H1 (cell line): ENCODE data around the gene CUX1. TPM values are rescaled to one million over a fixed set of nuclear protein-coding genes. Genes with fewer than 3 reads are reported as not detected.

Experiments
- CTCF ChIA-PET: fragments of 300-600 bp; sonication (Branson Sonifier 250); formaldehyde crosslinking; loops from one replicate; lab custom pipeline; 2021; ENCODE audit not compliant: partially characterized antibody; lab: Charles Lee
- POLR2A ChIA-PET: fragments of 300-600 bp; sonication (Branson Sonifier 250); formaldehyde crosslinking; loops from one replicate; lab custom pipeline; 2021; ENCODE audit warnings: inconsistent platforms; ENCODE audit not compliant: partially characterized antibody; lab: Charles Lee
- DNase-seq, 2 experiments: peaks; one replicate each; pipeline versions ENCODE4 v3.0.0 to v3.0.0-alpha.2; 2010 to 2022; ENCODE audit warnings: low spot score in 2 of 2, low read depth in 1 of 2, mixed read lengths in 1 of 2
- FAIRE-seq: peaks from 2 replicates; lab custom pipeline; 2011; peaks lifted over from hg19 to GRCh38; lab: Jason Lieb, UNC
- H2AFZ ChIP-seq: 2 replicates; pipeline ENCODE4 v1.8.1; 2012; ENCODE audit warnings: low read length, inconsistent platforms
- H2AK5ac ChIP-seq: 2 replicates; pipeline ENCODE4 v1.6.1; 2013; ENCODE audit warnings: low read depth, low read length
- H2BK120ac ChIP-seq: replicated peaks from 2 replicates; pipeline ENCODE3; 2013; ENCODE audit warnings: low read depth, low read length, inconsistent platforms
- H2BK12ac ChIP-seq: 2 replicates; pipeline ENCODE4 v1.6.1; 2013; ENCODE audit warnings: low read depth, low read length
- H2BK15ac ChIP-seq: 2 replicates; pipeline ENCODE4 v1.6.1; 2013; ENCODE audit warnings: low read length
- H2BK20ac ChIP-seq: 2 replicates; pipeline ENCODE4 v1.6.1; 2013; ENCODE audit warnings: low read length
- H2BK5ac ChIP-seq: 2 replicates; pipeline ENCODE4 v1.6.1; 2013; ENCODE audit warnings: low read depth, low read length
- H3K14ac ChIP-seq: 2 replicates; pipeline ENCODE4 v1.6.1; 2013; ENCODE audit warnings: inconsistent platforms; ENCODE audit not compliant: insufficient read length
- H3K18ac ChIP-seq: 2 replicates; pipeline ENCODE4 v1.6.1; 2013; ENCODE audit warnings: low read length; ENCODE audit errors: extremely low read depth
- H3K23ac ChIP-seq: 2 replicates; pipeline ENCODE4 v1.6.1; 2013; ENCODE audit warnings: inconsistent platforms; ENCODE audit not compliant: insufficient read length
- H3K23me2 ChIP-seq: 2 replicates; pipeline ENCODE4 v1.6.1; 2013; ENCODE audit warnings: low read depth, low read length
- H3K27ac ChIP-seq: 2 replicates; pipeline ENCODE4 v1.6.1; 2011; ENCODE audit warnings: low read depth, low read length, inconsistent platforms
- H3K27me3 ChIP-seq, 4 experiments: replicated peaks in 1 of 4; 1 replicate in 1 of 4; 2 replicates in 3 of 4; pipeline versions ENCODE4 v1.6.1 to v1.8.1; 2011 to 2013; ENCODE audit warnings: low read length in 3 of 4, mild to moderate bottlenecking in 3 of 4, inconsistent platforms in 2 of 4, mixed read lengths in 2 of 4, moderate library complexity in 1 of 4; ENCODE audit not compliant: control insufficient read depth in 3 of 4, insufficient read depth in 3 of 4; ENCODE audit errors: extremely low read depth in 1 of 4
- H3K36me3 ChIP-seq, 4 experiments: 2 replicates each; pipeline versions ENCODE4 v1.6.1 to v1.8.1; 2011 to 2013; ENCODE audit warnings: mild to moderate bottlenecking in 4 of 4, low read length in 3 of 4, moderate library complexity in 2 of 4, control low read depth in 1 of 4, inconsistent platforms in 1 of 4; ENCODE audit not compliant: insufficient read depth in 4 of 4, control insufficient read depth in 2 of 4
- H3K4ac ChIP-seq: replicated peaks from 2 replicates; pipeline ENCODE3; 2013; ENCODE audit warnings: low read length, low read depth, mixed read lengths, inconsistent platforms; ENCODE audit not compliant: insufficient read length
- H3K4me1 ChIP-seq, 4 experiments: replicated peaks in 1 of 4; 1 replicate in 1 of 4; 2 replicates in 3 of 4; pipeline versions ENCODE4 v1.6.1 to v1.8.1; 2011 to 2013; ENCODE audit warnings: low read length in 3 of 4, inconsistent platforms in 2 of 4, mixed read lengths in 1 of 4; ENCODE audit not compliant: insufficient read depth in 4 of 4, control insufficient read depth in 3 of 4
- H3K4me2 ChIP-seq, 2 experiments: 2 replicates each; pipeline versions ENCODE4 v1.6.1 to v1.8.1; 2011 to 2013; ENCODE audit warnings: low read depth in 2 of 2, low read length in 2 of 2, control low read depth in 1 of 2, inconsistent platforms in 1 of 2, mild to moderate bottlenecking in 1 of 2; ENCODE audit not compliant: insufficient read depth in 1 of 2
- H3K4me3 ChIP-seq, 4 experiments: fragments of 200-600, 300-600 bp in 1 of 4; sonication (generic), shearing (Covaris generic), sonication (Bioruptor Twin) in 1 of 4; 2 replicates each; pipeline versions ENCODE4 v1.5.1 to v1.8.1; 2011 to 2016; ENCODE audit warnings: low read length in 4 of 4, low read depth in 3 of 4, control low read depth in 2 of 4, inconsistent platforms in 2 of 4, mild to moderate bottlenecking in 2 of 4, mixed read lengths in 1 of 4, moderate library complexity in 1 of 4; ENCODE audit not compliant: insufficient read depth in 2 of 4; ENCODE audit errors: extremely low read depth in 1 of 4
- H3K56ac ChIP-seq: replicated peaks from 2 replicates; pipeline ENCODE3; 2013; ENCODE audit warnings: low read depth, mild to moderate bottlenecking, mixed read lengths, low read length, inconsistent platforms; ENCODE audit not compliant: insufficient read length
- H3K79me1 ChIP-seq: 2 replicates; pipeline ENCODE4 v1.6.1; 2013; ENCODE audit warnings: low read depth, low read length, control low read depth
- H3K79me2 ChIP-seq, 2 experiments: 2 replicates each; pipeline versions ENCODE4 v1.6.1 to v1.8.1; 2012 to 2013; ENCODE audit warnings: low read length in 2 of 2, mild to moderate bottlenecking in 2 of 2, inconsistent platforms in 1 of 2; ENCODE audit not compliant: insufficient read depth in 2 of 2, control insufficient read depth in 1 of 2
- H3K9ac ChIP-seq, 4 experiments: replicated peaks in 1 of 4; 1 replicate in 1 of 4; 2 replicates in 3 of 4; pipeline versions ENCODE4 v1.6.1 to v1.8.1; 2011 to 2013; ENCODE audit warnings: low read depth in 3 of 4, low read length in 3 of 4, control low read depth in 2 of 4, mild to moderate bottlenecking in 2 of 4, moderate library complexity in 2 of 4, inconsistent platforms in 1 of 4; ENCODE audit errors: extremely low read depth in 1 of 4
- H3K9me3 ChIP-seq, 2 experiments: 2 replicates each; pipeline versions ENCODE4 v1.6.1 to v1.8.1; 2012 to 2013; ENCODE audit warnings: mild to moderate bottlenecking in 2 of 2, moderate library complexity in 2 of 2, control low read depth in 1 of 2, inconsistent platforms in 1 of 2, low read depth in 1 of 2, low read length in 1 of 2, mixed read lengths in 1 of 2; ENCODE audit not compliant: insufficient read depth in 2 of 2
- H4K20me1 ChIP-seq, 2 experiments: replicated peaks in 1 of 2; 2 replicates each; pipeline versions ENCODE3 to v1.8.1; 2011 to 2013; ENCODE audit warnings: inconsistent platforms in 2 of 2, low read length in 2 of 2, mild to moderate bottlenecking in 1 of 2; ENCODE audit not compliant: insufficient read depth in 2 of 2, control insufficient read depth in 1 of 2
- H4K5ac ChIP-seq: 2 replicates; pipeline ENCODE4 v1.6.1; 2013; ENCODE audit warnings: low read length, low read depth, mixed read lengths, inconsistent platforms; ENCODE audit not compliant: insufficient read length
- H4K8ac ChIP-seq: 2 replicates; pipeline ENCODE4 v1.8.0; 2013; ENCODE audit warnings: mild to moderate bottlenecking, moderate library complexity, low read length, inconsistent platforms; ENCODE audit not compliant: insufficient read depth; ENCODE audit errors: extremely low read depth
- H4K91ac ChIP-seq: replicated peaks from 2 replicates; pipeline ENCODE3; 2013; ENCODE audit warnings: low read length, mixed read lengths, inconsistent platforms; ENCODE audit not compliant: insufficient read length
- ASH2L ChIP-seq: fragments of 200-600, 300-600 bp; sonication (generic); IDR thresholded peaks from one replicate; pipeline ENCODE4 v1.7.1; 2017; ENCODE audit warnings: low read length
- ATF2 ChIP-seq: IDR thresholded peaks from 2 replicates; pipeline ENCODE4 v1.6.1; 2012; ENCODE audit warnings: low read length, inconsistent platforms
- HDAC6 ChIP-seq: IDR thresholded peaks from one replicate; pipeline ENCODE4 v1.7.1; 2012; ENCODE audit warnings: low read depth, mild to moderate bottlenecking, inconsistent platforms, low read length, moderate library complexity
- KDM1A ChIP-seq: fragments of 200-600, 300-600 bp; sonication (generic); IDR thresholded peaks from 2 replicates; pipeline ENCODE4 v1.7.1; 2016; ENCODE audit warnings: mild to moderate bottlenecking, low read length, borderline replicate concordance
- KDM4A ChIP-seq: IDR thresholded peaks from one replicate; pipeline ENCODE4 v1.7.1; 2012; ENCODE audit warnings: low read depth, mild to moderate bottlenecking, moderate library complexity, low read length, inconsistent platforms; ENCODE audit not compliant: severe bottlenecking
- KDM5A ChIP-seq: fragments of 200-600 bp; IDR thresholded peaks from 2 replicates; pipeline ENCODE4 v1.7.1; 2012; ENCODE audit warnings: mild to moderate bottlenecking, low read length, inconsistent platforms, mixed read lengths
- NANOG ChIP-seq: IDR thresholded peaks from 2 replicates; pipeline ENCODE4 v1.6.1; 2011; ENCODE audit warnings: low read length, low read depth, mild to moderate bottlenecking, inconsistent platforms; ENCODE audit not compliant: insufficient read depth, poor library complexity, severe bottlenecking
- NRF1 ChIP-seq: IDR thresholded peaks from 2 replicates; pipeline ENCODE4 v1.6.1; 2011; ENCODE audit warnings: mild to moderate bottlenecking, low read depth, low read length, improper control_type of control experiment
- POLR2A ChIP-seq, 2 experiments: IDR thresholded peaks; 1 replicate in 1 of 2; 2 replicates in 1 of 2; pipeline ENCODE4 v1.6.1; 2011; ENCODE audit warnings: low read depth in 2 of 2, low read length in 2 of 2, mild to moderate bottlenecking in 2 of 2; ENCODE audit errors: control extremely low read depth in 1 of 2
- POLR2AphosphoS5 ChIP-seq: IDR thresholded peaks from 2 replicates; pipeline ENCODE4 v1.6.1; 2011; ENCODE audit warnings: low read depth, low read length
- SIN3A ChIP-seq, 2 experiments: IDR thresholded peaks in 1 of 2; conservative IDR thresholded peaks in 1 of 2; 2 replicates each; pipeline ENCODE4 v1.6.1; 2011 to 2012; ENCODE audit warnings: low read length in 2 of 2, improper control_type of control experiment in 1 of 2, low read depth in 1 of 2, mild to moderate bottlenecking in 1 of 2
- SP2 ChIP-seq: IDR thresholded peaks from 2 replicates; pipeline ENCODE4 v1.6.1; 2012; ENCODE audit warnings: mild to moderate bottlenecking, low read length, inconsistent platforms
- ZNF274 ChIP-seq: IDR thresholded peaks from 2 replicates; pipeline ENCODE4 v1.7.0; 2012; ENCODE audit warnings: low read length, borderline replicate concordance; ENCODE audit errors: extremely low read depth
- WGBS, 2 experiments: shearing (Covaris generic) in 1 of 2; methylation state at CpG; one replicate each; pipeline versions ENCODE4 v1.1.6 to v1.1.7; 2013 to 2015; ENCODE audit warnings: low lambda C conversion rate in 2 of 2, mixed read lengths in 2 of 2, inconsistent platforms in 1 of 2, low coverage in 1 of 2, missing lambda C conversion rate in 1 of 2; ENCODE audit not compliant: insufficient replicate concordance in 2 of 2, insufficient coverage in 1 of 2, insufficient read length in 1 of 2; ENCODE audit errors: extremely low coverage in 1 of 2, missing lambda C conversion rate in 1 of 2; 5-methylcytosine and 5-hydroxymethylcytosine counted together
- polyA plus RNA-seq, 7 experiments: library from polyadenylated mRNA; depleted of rRNA in 3 of 7; stranded (reverse) in 5 of 7; unstranded in 2 of 7; fragments of >200 nt in 5 of 7; fragments of 200-250 nt in 2 of 7; gene quantifications; 1 replicate in 5 of 7; 2 replicates in 1 of 7; 4 replicates in 1 of 7; pipeline versions ENCODE4 v1.2.1 to v1.2.3, GENCODE V29; 2011 to 2013; ENCODE audit warnings: missing spikeins in 2 of 7, mixed read lengths in 2 of 7
- total RNA-seq: library from RNA; stranded (reverse); fragmentation: NEBNext Ultra II Directional; extraction: Animal tissue kit (Norgen Biotek cat#: 25700); gene quantifications from 2 replicates; pipeline ENCODE4 v1.2.1, GENCODE V29; 2021

The CUX1 gene
- total and polyA plus RNA-seq, 2 of the 8 experiments (the other 6 are each of a cell fraction or from before 2014, with no cell fraction given): 21.6 to 65.9 TPM

GRCh38 chr7:102178410-102178809 is 361.0 kb downstream of the CUX1 start:
- Histone ChIP-seq H3K23ac (no peak overlapping the region), H3K27me3 (no peaks in the 10 kb centered on the region), H3K4me1 (no peaks in the 10 kb centered on the region), H2BK12ac (no peak overlapping the region), H3K27ac (no peak overlapping the region), H3K36me3 (peaks cover 0 to 17% (median 3%) of the 10 kb centered on the region in 4 experiments; a peak in 4 of 8 replicates), H2BK5ac (no peak overlapping the region), H4K5ac (no peak overlapping the region), H3K9ac (no peak overlapping the region), H3K23me2 (no peaks in the 10 kb centered on the region), H3K4me2 (no peak overlapping the region), H4K8ac (no peak overlapping the region), H3K14ac (no peak overlapping the region), H3K9me3 (no peaks in the 10 kb centered on the region), H3K56ac (no peak overlapping the region), H2BK120ac (no peak overlapping the region), H3K79me1 (no peaks in the 10 kb centered on the region), H2AFZ (no peak overlapping the region), H3K18ac (no peak overlapping the region), H3K79me2 (no peaks in the 10 kb centered on the region), H2AK5ac (no peak overlapping the region), H3K4ac (no peak overlapping the region), H4K91ac (no peak overlapping the region), H4K20me1 (peaks cover 2 to 4% of the 10 kb centered on the region in 2 experiments), H3K4me3 (no peak overlapping the region), H2BK15ac (no peak overlapping the region), H2BK20ac (no peak overlapping the region)
- WGBS, 2 experiments: 89% methylated on average over 18 of the region's 18 CpGs; no CpG with 5 or more reads in 1 of the 2 experiments
- POLR2A ChIA-PET: no interaction called here
- CTCF ChIA-PET: interaction anchor here (0.8 to 1.3 kb wide), 3 partner anchors 12 to 215 kb away, joined by 3 to 4 read pairs (median 4); no protein-coding TSS in a partner anchor
- no peak for DNase-seq
- no peak for FAIRE-seq
- TF ChIP-seq KDM5A (no peak), SP2 (no peak), POLR2A (IDR thresholded peaks at IDR 0.05; ENCODE audit: control extremely low read depth in 1 of 2, low read depth in 2 of 2, low read length in 2 of 2) (no peak), ASH2L (no peak), POLR2AphosphoS5 (no peak), NRF1 (no peak), KDM4A (no peak), ZNF274 (no peak), KDM1A (no peak), SIN3A (conservative IDR thresholded peaks at IDR 0.05 in 1 of 2, IDR thresholded peaks at IDR 0.05 in 1 of 2; ENCODE audit: low read depth in 1 of 2, low read length in 2 of 2) (no peak), NANOG (no peak), ATF2 (no peak), HDAC6 (no peak)
